Aorta (tissue), 5 donors: ENCODE measurements around the gene BOD1L1. TPM values are rescaled to one million over a fixed set of nuclear protein-coding genes. Genes with fewer than 3 reads are reported as not detected.

Source experiments
- ATAC-seq: fragments of 200-7000 bp; cut with Tn5 transposase; one replicate; pipeline ENCODE4 v1.9.1; 2022; ENCODE audit warnings: moderate library complexity; ENCODE audit not compliant: low FRiP score
- DNase-seq, 2 donors: peaks; one replicate each; pipeline ENCODE4 v3.0.0-alpha.2; 2020
- H3K27ac ChIP-seq, 2 donors: one replicate each; pipeline ENCODE4 v1.5.1; 2013; ENCODE audit warnings: low read length in 2 of 2, mild to moderate bottlenecking in 2 of 2, moderate library complexity in 2 of 2, control low read depth in 1 of 2, inconsistent platforms in 1 of 2, low read depth in 1 of 2
- H3K27me3 ChIP-seq, 2 donors: one replicate each; pipeline ENCODE4 v1.6.1; 2013; ENCODE audit warnings: control low read depth in 1 of 2, low read length in 1 of 2, mild to moderate bottlenecking in 1 of 2, moderate library complexity in 1 of 2; ENCODE audit not compliant: insufficient read depth in 2 of 2, control insufficient read depth in 1 of 2
- H3K36me3 ChIP-seq, 2 donors: one replicate each; pipeline ENCODE4 v1.6.1; 2013; ENCODE audit warnings: control low read depth in 1 of 2, low read length in 1 of 2, mild to moderate bottlenecking in 1 of 2; ENCODE audit not compliant: insufficient read depth in 2 of 2, control insufficient read depth in 1 of 2
- H3K4me1 ChIP-seq, 2 donors: one replicate each; pipeline ENCODE4 v1.6.1; 2013; ENCODE audit warnings: low read length in 2 of 2, control low read depth in 1 of 2, mild to moderate bottlenecking in 1 of 2, moderate library complexity in 1 of 2; ENCODE audit not compliant: insufficient read depth in 2 of 2, control insufficient read depth in 1 of 2
- H3K4me3 ChIP-seq, 2 donors: one replicate each; pipeline ENCODE4 v1.5.1; 2013; ENCODE audit warnings: low read length in 2 of 2, control low read depth in 1 of 2, mild to moderate bottlenecking in 1 of 2
- H3K9me3 ChIP-seq: one replicate; pipeline ENCODE4 v1.6.1; 2013; ENCODE audit warnings: mild to moderate bottlenecking, low read length; ENCODE audit not compliant: control insufficient read depth
- WGBS, 2 donors: extraction: QIAGEN DNeasy Blood & Tissue Kit; methylation state at CpG; one replicate each; pipeline ENCODE4 v1.1.7; 2013; 5-methylcytosine and 5-hydroxymethylcytosine counted together
- intact Hi-C, 2 donors: fragments of 100-400 bp; cut with DNase I; formaldehyde crosslinking; loops; one replicate each; pipeline versions ENCODE4 v1.14.2 to v1.15.0; 2022
- polyA plus RNA-seq, 2 donors: library from polyadenylated mRNA; stranded (reverse); fragments of 200-250 nt; gene quantifications; one replicate each; pipeline ENCODE4 v1.2.3, GENCODE V29; 2013
- total RNA-seq, 2 donors: library from RNA; stranded (reverse); fragmentation: NEBNext Ultra II Directional; extraction: Animal tissue kit (Norgen Biotek cat#: 25700); gene quantifications; one replicate each; pipeline ENCODE4 v1.2.1, GENCODE V29; 2021
- donor health status: healthy with polysubstance abuse.
- donor health status: Bipolar disorder and iron deficiency.
- donor health status: DM: no; HTN: no; CAD: no.
- donor health status: DM: no; HTN: no; CAD: no.
- donor health status: DM: yes; HTN: yes; CAD: no.

BOD1L1 gene
- total and polyA plus RNA-seq, 4 donors = 7.6 to 52.6 (median 29.8) TPM

DNA sequence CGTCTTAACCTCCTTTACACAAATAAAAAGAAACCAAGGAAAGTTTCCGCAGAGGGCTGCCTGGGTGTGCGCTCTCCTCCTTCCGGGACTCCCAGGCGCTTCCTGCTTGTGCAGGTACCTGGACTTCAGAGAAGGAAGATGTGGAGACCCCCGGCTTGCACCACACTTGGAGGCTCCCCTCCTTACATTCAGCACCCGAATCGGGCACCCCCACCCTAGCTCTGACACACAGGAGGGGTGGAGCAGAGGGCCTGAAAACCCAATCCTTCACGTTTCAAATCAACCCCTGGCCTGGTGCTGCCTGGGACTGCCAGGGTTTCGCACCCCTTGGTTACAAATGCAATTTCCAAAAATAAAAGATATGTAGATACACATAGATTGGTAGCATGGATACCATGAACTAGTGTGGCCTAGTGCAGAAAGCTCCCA is 86.3 kb downstream of the BOD1L1 start:
- Histone ChIP-seq H3K36me3 (no peaks in the 10 kb centered on the region), H3K27ac (no peak overlapping the region), H3K9me3 (no peaks in the 10 kb centered on the region), H3K4me3 (no peak overlapping the region), H3K4me1 (no peaks in the 10 kb centered on the region), H3K27me3 (no peaks in the 10 kb centered on the region)
- 58 to 60% methylated on average over 10 of the region's 10 CpGs for WGBS, 2 donors
- no peak for ATAC-seq
- intact Hi-C loops = loop anchor here in 1 of 2 donors (10.0 kb wide), 1 partner anchor 806 kb away; no protein-coding TSS in a partner anchor
- DNase-seq = no peak

DNA sequence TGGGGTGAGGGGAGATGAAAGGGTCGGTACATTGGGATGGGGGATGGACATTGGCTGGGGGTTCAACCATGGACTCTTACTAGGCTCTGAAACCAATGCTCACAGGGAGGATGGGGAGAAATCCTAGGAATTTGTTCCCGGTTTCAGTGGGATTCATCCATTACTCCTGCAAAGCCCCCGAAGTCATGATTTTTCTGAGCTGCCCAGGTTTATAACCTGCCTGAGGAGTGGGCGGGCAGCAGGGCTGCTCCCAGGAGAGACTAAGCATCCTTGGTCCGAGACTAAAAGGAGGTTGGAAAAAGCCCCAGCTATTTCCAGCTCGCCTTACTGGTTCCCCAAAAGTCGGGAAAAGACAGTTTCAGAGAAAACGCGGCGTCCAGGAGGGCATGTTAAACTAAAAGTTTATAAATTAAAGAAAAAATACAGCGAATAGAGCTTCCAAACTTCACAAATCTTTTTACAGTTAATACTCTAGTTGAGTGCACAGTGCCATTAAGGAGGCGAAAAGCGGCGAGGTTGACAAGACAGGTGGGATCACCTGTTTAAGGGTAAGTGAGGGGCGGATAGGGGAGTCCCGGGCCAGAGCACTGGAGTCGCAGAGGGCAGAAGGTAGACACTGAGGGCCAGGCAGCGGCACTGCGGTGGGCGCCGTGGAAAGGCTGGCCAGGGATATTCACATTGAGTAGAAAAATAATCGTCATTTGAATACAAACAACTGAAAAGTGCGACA is 86.9 kb downstream of the BOD1L1 start:
- Histone ChIP-seq H3K4me1 (no peaks in the 10 kb centered on the region), H3K27ac (no peak overlapping the region), H3K27me3 (no peaks in the 10 kb centered on the region), H3K4me3 (no peak overlapping the region), H3K36me3 (no peaks in the 10 kb centered on the region), H3K9me3 (no peaks in the 10 kb centered on the region)
- ATAC-seq (no peak), DNase-seq (no peak)
- 34 to 42% methylated on average over 23 of the region's 23 CpGs for WGBS, 2 donors
- intact Hi-C loops = loop anchor here in 1 of 2 donors (10.0 kb wide), 1 partner anchor 806 kb away; no protein-coding TSS in a partner anchor

DNA sequence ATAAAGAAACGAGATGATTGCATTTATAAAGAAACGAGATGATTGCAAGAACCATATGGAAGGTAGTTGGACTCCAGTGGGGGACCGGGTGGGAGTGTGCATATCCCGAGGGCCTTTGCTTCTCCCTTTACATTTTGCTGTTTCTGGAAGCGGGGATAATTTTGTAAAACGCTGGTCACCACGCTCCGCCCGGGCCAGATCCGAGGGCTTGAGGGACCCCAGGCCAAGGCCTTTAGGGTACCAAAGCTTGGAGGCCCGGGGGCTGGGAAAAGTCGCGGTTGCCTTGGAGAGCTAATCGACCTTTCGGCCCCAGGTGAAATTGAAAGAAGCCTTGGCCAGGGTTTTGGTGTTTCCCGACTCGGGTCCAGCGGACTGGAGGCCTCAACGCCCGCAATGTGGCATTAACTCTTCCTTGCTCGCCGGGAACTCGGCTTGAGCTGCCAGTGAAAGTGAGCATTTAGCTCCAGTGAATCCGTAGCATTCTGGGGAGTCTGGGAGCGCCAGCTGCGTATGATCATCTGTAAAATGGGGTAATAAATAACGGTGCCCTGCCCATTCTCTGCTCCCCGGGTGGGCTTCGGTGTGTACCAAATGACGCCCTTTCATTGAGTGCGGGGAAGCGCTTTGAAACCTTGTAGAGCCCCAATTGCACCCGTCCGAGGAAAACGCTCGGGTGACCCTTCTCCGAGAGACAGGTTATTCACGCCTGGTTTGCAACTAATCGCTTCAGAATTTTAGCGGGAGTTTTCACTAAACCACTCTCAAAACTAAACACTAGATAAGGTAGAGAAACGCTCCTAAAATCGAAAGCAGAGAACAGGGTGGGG is 87.7 kb downstream of the BOD1L1 start:
- no peaks in the 10 kb centered on the region for H3K27me3 ChIP-seq

DNA sequence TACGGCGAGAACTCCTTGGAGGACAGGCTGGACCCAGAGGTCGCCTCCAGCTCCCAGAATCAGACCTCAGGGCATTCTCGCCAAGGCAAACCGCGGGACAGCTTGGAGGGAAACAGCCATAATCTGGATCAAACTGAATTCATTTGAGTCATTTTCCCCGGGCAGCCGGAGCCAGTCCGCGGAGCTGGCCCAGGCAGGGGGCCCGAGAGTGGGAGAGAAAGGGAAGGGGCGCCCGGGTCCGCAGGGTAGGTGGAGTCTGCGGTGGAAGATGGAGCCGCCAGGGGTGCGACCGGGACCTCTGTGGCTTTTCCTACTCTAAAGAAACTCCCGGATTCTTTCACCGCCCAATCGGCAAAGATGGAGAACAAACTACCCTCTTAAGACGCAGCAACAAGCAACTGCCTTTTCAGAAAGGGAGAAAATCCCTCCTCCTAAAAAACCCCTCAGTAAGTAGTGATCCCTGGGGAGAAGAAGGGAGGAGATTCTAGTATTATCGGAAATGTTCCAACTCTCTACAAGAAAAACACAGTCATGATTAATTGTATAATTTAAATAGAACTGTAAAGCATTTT is 88.4 kb downstream of the BOD1L1 start:
- intact Hi-C loops = no loop called here
- DNase-seq (no peak), ATAC-seq (no peak)
- Histone ChIP-seq H3K4me1 (no peaks in the 10 kb centered on the region), H3K36me3 (no peaks in the 10 kb centered on the region), H3K4me3 (no peak overlapping the region), H3K27ac (no peak overlapping the region), H3K9me3 (no peaks in the 10 kb centered on the region), H3K27me3 (no peaks in the 10 kb centered on the region)
- 7 to 10% methylated on average over 23 of the region's 23 CpGs for WGBS, 2 donors

More for the DNA sequence above, 87.7 kb downstream of the BOD1L1 start:
- WGBS, 2 donors = 20 to 24% methylated on average over 42 of the region's 42 CpGs
- H3K9me3 ChIP-seq = no peaks in the 10 kb centered on the region
- no peak overlapping the region for H3K4me3 ChIP-seq
- intact Hi-C loops = loop anchor here in 1 of 2 donors (10.0 kb wide), 1 partner anchor 805 kb away; no protein-coding TSS in a partner anchor
- ATAC-seq (no peak), DNase-seq (no peak)
- H3K36me3 ChIP-seq = no peaks in the 10 kb centered on the region
- no peaks in the 10 kb centered on the region for H3K4me1 ChIP-seq
- H3K27ac ChIP-seq = no peak overlapping the region

DNA sequence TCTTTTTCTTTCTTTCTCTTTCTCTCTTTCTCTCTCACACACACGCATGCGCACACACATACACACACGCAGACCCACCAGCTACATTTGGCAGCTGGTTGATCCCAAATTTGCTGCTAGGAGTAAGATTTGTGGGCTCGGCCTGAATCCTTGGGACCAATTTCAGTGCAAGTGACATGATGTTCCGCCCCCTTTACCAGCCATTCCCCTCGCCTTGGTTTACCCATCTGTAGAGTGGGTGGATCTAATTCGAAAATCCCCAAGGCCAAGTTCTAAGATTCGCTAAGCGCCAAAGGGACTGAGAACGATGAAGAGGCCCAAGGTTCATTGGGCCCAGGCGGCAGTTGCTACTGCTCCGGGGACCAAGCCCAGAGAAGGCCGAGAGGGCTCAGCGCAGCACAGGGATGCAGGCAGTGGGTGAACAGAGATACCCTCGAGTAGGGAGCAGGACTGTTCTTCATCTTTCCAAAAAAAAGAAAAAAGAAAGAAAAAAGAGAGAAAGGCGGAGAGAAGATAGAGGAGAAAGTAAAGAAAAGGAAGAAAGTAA is 89.0 kb downstream of the BOD1L1 start:
- intact Hi-C loops = no loop called here
- H3K27me3 ChIP-seq = no peaks in the 10 kb centered on the region
- DNase-seq = no peak
- ATAC-seq = no peak
- no peaks in the 10 kb centered on the region for H3K4me1 ChIP-seq
- 25 to 35% methylated on average over 16 of the region's 16 CpGs for WGBS, 2 donors
- H3K4me3 ChIP-seq = no peak overlapping the region
- no peak overlapping the region for H3K27ac ChIP-seq
- no peaks in the 10 kb centered on the region for H3K36me3 ChIP-seq
- H3K9me3 ChIP-seq = no peaks in the 10 kb centered on the region

DNA sequence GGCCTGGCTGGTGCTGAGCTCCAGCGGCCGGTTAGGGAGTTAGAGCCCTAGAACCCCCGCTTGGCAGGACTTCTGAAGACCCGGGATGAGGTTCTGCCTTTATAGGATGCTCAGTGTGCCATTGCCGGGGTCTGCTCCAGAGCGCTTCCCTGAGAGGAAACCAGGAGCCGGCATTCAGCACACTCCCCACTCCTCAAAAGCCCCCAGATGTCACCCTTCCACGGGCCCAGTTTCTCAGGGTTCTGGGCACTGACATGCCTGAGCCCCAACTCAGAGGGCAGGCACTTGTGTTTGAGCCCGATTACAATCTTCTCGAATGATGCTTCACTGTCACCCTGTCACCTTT is 89.7 kb downstream of the BOD1L1 start:
- intact Hi-C loops = no loop called here
- 18 to 24% methylated on average over 10 of the region's 10 CpGs for WGBS, 2 donors
- H3K36me3 ChIP-seq = no peaks in the 10 kb centered on the region
- no peaks in the 10 kb centered on the region for H3K4me1 ChIP-seq
- H3K27ac ChIP-seq = no peak overlapping the region
- ATAC-seq = no peak
- no peak for DNase-seq
- H3K27me3 ChIP-seq = no peaks in the 10 kb centered on the region
- H3K4me3 ChIP-seq = no peak overlapping the region
- no peaks in the 10 kb centered on the region for H3K9me3 ChIP-seq

DNA sequence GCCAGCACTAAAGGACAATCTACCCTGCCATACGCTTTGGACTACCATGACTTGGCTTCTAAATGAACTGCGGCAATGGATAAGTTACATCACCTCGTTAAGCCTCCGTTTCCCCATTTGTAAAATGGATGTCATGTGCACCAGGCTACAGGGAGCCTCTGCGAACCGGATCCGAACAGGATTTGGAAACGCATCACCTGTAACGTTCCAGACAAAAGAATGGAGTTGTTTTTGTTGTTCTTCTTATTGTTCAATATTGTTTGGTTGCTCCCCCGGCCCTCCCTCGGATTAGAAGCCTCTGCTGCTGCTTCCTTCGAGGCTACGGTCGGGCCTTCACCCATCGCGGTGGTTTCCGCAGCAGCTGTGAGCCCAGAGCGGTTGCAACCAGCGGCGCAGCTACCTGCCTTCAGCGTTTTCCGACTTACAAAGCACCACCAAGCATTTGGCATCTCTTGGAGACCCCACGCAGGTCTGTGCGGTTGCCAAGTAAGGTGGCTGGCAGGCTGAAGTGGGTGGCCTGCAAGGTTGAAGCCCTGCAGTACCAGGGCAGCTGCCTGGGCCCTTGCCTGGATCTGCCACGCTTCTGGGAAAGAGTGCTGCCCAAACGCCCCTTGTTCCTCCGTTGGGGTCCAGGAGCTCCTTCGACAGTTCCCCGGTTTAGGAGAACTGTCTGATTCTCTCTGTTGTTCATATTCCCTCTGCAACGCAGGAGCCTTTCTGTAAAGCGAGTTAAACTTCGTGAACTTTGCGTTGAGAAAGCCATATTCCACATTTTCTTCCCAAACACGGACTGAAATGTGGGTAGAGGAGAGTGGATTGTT is 90.3 kb downstream of the BOD1L1 start:
- no peaks in the 10 kb centered on the region for H3K9me3 ChIP-seq
- DNase-seq (no peak), ATAC-seq (no peak)
- H3K4me3 ChIP-seq = no peak overlapping the region
- no peaks in the 10 kb centered on the region for H3K4me1 ChIP-seq
- H3K27ac ChIP-seq = no peak overlapping the region
- no peaks in the 10 kb centered on the region for H3K27me3 ChIP-seq
- intact Hi-C loops = no loop called here
- no peaks in the 10 kb centered on the region for H3K36me3 ChIP-seq
- WGBS, 2 donors = 21 to 22% methylated on average over 34 of the region's 34 CpGs

DNA sequence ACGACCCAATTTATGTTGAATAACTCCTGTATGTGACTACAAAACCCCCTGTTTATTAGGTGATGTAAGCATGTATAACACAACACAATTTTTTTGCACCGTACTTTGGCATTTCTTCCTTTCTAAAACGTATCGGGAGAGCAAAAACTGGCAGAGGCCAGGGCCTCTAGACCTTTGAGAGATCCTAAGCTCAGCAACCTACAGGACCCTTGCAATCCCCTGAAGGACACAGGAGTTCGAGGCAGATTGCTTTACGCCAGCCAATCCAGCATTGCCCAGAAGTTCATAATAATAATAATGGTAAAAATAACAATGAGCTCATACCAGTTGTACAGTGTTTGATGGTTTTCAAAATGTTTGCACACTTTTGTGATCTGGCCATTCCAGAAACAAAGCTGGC is 90.9 kb downstream of the BOD1L1 start:
- 26 to 29% methylated on average over 6 of the region's 6 CpGs for WGBS, 2 donors
- Histone ChIP-seq H3K9me3 (no peaks in the 10 kb centered on the region), H3K4me1 (no peaks in the 10 kb centered on the region), H3K27ac (no peak overlapping the region), H3K4me3 (no peak overlapping the region), H3K27me3 (no peaks in the 10 kb centered on the region), H3K36me3 (no peaks in the 10 kb centered on the region)
- no peak for ATAC-seq
- no peak for DNase-seq
- intact Hi-C loops = no loop called here
